ENCODE measurements around the gene GJC2. TPM values are rescaled to one million over a fixed set of nuclear protein-coding genes. Genes with fewer than 3 reads are reported as not detected.
A peak's percentile ranks its signal among the peaks of the same experiment; 100 is the strongest.

Gene GJC2
- total and polyA plus RNA-seq, 2 donors (not counting 3 experiments of a cell fraction or from before 2014, with no cell fraction given): 0.58 to 1.2 TPM

DNA sequence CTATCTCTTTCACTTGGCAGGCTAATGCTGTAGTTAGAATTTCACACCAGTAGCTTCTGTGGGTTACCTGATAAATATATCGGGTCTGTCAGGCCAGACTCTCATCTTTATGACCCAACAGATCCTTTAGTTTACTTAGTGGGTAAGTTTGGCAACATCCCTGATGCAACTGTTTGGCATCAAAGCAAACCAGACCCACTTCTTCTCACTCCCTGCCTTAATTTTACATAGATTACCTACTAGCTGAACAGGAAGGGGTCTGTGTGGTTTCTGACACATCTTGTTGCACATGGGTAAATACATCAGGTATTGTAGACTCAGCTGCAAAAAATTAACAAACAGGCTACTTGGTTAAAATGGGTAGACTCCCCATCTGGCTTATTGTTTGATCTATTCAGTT is 12.8 kb upstream of the GJC2 start:
- TF ChIP-seq POLR2A (IDR thresholded peaks at IDR 0.05; ENCODE audit: low read depth, low read length): no peak
- TF ChIP-seq, protein P1, sequence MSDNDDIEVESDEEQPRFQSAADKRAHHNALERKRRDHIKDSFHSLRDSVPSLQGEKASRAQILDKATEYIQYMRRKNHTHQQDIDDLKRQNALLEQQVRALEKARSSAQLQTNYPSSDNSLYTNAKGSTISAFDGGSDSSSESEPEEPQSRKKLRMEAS (IDR thresholded peaks at IDR 0.05; ENCODE audit: insufficient read depth, insufficient read length): no peak
- TF ChIP-seq, protein P2, sequence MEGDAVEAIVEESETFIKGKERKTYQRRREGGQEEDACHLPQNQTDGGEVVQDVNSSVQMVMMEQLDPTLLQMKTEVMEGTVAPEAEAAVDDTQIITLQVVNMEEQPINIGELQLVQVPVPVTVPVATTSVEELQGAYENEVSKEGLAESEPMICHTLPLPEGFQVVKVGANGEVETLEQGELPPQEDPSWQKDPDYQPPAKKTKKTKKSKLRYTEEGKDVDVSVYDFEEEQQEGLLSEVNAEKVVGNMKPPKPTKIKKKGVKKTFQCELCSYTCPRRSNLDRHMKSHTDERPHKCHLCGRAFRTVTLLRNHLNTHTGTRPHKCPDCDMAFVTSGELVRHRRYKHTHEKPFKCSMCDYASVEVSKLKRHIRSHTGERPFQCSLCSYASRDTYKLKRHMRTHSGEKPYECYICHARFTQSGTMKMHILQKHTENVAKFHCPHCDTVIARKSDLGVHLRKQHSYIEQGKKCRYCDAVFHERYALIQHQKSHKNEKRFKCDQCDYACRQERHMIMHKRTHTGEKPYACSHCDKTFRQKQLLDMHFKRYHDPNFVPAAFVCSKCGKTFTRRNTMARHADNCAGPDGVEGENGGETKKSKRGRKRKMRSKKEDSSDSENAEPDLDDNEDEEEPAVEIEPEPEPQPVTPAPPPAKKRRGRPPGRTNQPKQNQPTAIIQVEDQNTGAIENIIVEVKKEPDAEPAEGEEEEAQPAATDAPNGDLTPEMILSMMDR (IDR thresholded peaks at IDR 0.05; ENCODE audit: extremely low read depth in 1 of 2, insufficient read depth in 1 of 2, low read depth in 1 of 2, low read length in 2 of 2): no peak
- TF ChIP-seq GATA2 (IDR thresholded peaks at IDR 0.05; ENCODE audit: insufficient read depth, insufficient read length, low read depth, low read length): no peak
- TF ChIP-seq EZH2 (IDR thresholded peaks at IDR 0.05; ENCODE audit: borderline replicate concordance, low read depth, low read length, severe bottlenecking): peak; percentile 22
- no peak for TF ChIP-seq JUN (IDR thresholded peaks at IDR 0.05; ENCODE audit: borderline replicate concordance, insufficient read depth, insufficient read length, low read depth)
- no peak for TF ChIP-seq FOS (IDR thresholded peaks at IDR 0.05; ENCODE audit: borderline replicate concordance, insufficient read depth, low read length)
- FAIRE-seq: no peak
- no peaks in the 10 kb centered on the region for H3K36me3 ChIP-seq (ENCODE audit: control insufficient read depth in 2 of 2, extremely low read depth in 1 of 2, insufficient read depth in 2 of 2, low read length in 2 of 2)
- H3K27me3 ChIP-seq (ENCODE audit: control insufficient read depth in 2 of 2, insufficient read depth in 2 of 2, low read length in 2 of 2): peaks cover 18 to 26% of the 10 kb centered on the region in 2 experiments
- CTCF ChIA-PET: interaction anchor here (0.7 to 1.5 kb wide), 4 partner anchors 28 to 256 kb away, joined by 3 to 4 read pairs (median 3); partner anchors contain the start of gene IBA57
- H4K20me1 ChIP-seq (replicated peaks; ENCODE audit: control insufficient read depth, extremely low read depth, insufficient read depth, low read length): no peaks in the 10 kb centered on the region
- H3K27ac ChIP-seq (ENCODE audit: insufficient read depth, low read depth, low read length): no peak overlapping the region
- H3K79me2 ChIP-seq (ENCODE audit: control insufficient read depth, insufficient read depth, low read length): peaks cover 14% of the 10 kb centered on the region
- no peak for DNase-seq (ENCODE audit: low read depth, low spot score)
- no peaks in the 10 kb centered on the region for H3K9me1 ChIP-seq (replicated peaks; ENCODE audit: control insufficient read depth, extremely low read depth, insufficient read depth, low read length)
- intact Hi-C loops (cut with micrococcal nuclease) (loop anchor here (10.0 kb wide), 1 partner anchor 138 kb away; no protein-coding TSS in a partner anchor), dilution Hi-C loops (cut with MboI; ENCODE audit: extremely low pct_ligation_motif_present, low sequenced_read_pairs) (no loop called here)
- no peaks in the 10 kb centered on the region for H3K9me3 ChIP-seq (replicated peaks; ENCODE audit: control insufficient read depth, insufficient read depth, low read length)
- no TSS peak for BruUV-seq (replicated peaks)
- H3K4me3 ChIP-seq (replicated peaks in 1 of 3; ENCODE audit: insufficient read depth in 1 of 3, low read depth in 1 of 3, low read length in 3 of 3): no peak overlapping the region
- peaks cover 8% of the 10 kb centered on the region for H3K4me1 ChIP-seq (ENCODE audit: control insufficient read depth, extremely low read depth, insufficient read depth, low read length)
- H3K4me2 ChIP-seq (ENCODE audit: insufficient read depth, low read length): no peak overlapping the region
- H3K9ac ChIP-seq (replicated peaks; ENCODE audit: extremely low read depth, insufficient read depth, low read length): no peak overlapping the region
- POLR2A ChIA-PET: no interaction called here
- no peak overlapping the region for H2AFZ ChIP-seq (ENCODE audit: low read depth, low read length)

Data from endothelial cell of umbilical vein (primary cell).